CD4-positive, alpha-beta T cell treated with Interleukin-1 beta for 1 hour (primary cell): ENCODE results near the gene PLPPR4.
"Not testable (repeated sequence)": the region's sequence is repeated elsewhere in the genome, so short reads cannot be mapped to it uniquely, and the experiment has no call there.

Experiments
- DNase-seq, 2 donors: peaks; one replicate each; pipeline ENCODE4 v3.0.0-alpha.2; 2020 to 2022

The PLPPR4 gene

DNA sequence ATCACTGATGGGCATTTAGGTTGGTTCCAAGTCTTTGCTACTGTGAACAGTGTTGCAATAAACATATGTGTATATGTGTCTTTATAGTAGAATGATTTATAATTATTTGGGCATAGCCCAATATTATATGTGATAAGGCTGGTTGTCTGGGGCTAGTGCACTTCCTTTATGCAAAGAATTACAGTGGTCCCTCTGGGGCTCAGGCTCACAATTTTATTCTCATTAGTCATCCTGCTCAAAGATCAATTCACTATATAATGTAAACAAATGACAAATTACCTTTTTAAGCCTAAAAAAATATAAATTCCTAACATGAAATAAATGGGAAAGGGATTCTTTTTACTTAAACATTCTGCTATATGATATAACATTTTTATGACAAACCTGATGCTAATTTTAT is 5.0 kb downstream of the PLPPR4 start:
- no peak for DNase-seq

GRCh38 chr1:99270646-99271045 is 6.4 kb downstream of the PLPPR4 start:
- DNase-seq = no peak

- no peak for DNase-seq
Measured at GRCh38 chr1:99271249-99271648, 7.0 kb downstream of the PLPPR4 start.

DNA sequence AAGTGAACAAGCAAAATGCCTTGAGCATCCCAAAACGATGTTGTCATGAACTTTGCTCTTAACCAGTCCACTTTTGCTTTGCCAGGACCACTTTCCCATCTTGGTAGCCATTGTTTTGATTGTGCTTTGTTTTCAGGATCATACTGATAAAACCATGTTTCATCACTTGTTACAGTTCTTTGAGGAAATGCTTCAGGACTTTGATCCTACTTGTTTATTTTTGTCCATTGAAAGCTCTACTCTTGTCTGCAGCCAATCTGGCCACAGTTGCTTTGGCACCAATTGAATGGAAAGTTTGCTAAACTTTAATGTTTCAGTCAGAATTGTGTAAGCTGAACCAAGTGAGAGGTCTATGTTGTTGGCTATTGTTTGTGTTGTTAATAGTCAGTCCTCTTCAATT is 12.8 kb downstream of the PLPPR4 start:
- DNase-seq = no peak

DNA sequence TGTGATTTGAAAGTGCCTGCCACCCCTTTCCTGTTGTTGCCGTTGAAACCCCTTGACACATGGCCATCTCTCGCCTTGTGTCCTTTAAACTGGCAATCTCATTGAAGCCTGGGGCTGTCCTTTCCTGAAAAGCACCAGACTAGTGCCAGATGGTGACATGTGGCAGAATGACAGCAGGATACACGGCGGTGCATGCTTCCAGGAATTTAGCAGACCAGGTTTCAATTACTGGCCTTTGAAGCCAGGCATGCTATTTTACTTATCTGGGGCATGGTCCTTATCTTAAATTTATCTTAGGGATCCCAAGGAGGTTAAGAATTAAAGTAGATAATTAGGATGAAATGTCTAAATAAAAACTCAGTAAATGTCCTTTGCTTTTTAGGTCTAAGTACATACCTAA is 15.2 kb downstream of the PLPPR4 start:
- DNase-seq = no peak

- no peak for DNase-seq
Measured at GRCh38 chr1:99281105-99281504, 16.8 kb downstream of the PLPPR4 start.

- DNase-seq = no peak
Measured at GRCh38 chr1:99282536-99282935, 18.2 kb downstream of the PLPPR4 start.

DNA sequence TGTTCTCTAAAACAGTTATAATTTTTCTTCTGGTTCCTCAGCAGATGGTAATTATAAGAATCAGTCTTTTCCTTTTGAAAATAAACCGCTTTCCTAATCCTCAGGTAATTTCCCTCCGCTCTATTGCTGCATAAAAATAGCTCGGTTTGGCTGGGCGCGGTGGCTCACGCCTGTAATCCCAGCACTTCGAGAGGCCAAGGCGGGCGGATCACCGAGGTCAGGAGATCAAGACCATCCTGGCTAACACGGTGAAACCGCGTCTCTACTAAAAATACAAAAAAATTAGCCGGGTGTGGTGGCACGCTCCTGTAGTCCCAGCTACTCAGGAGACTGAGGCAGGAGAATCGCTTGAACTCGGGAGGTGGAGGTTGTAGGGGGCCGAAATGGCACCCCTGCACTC is 19.2 kb downstream of the PLPPR4 start:
- not testable (repeated sequence) for DNase-seq

GRCh38 chr1:99292886-99293285 is 28.6 kb downstream of the PLPPR4 start:
- DNase-seq = no peak

- no peak for DNase-seq
Measured at GRCh38 chr1:99297923-99298322, 33.6 kb downstream of the PLPPR4 start.

DNA sequence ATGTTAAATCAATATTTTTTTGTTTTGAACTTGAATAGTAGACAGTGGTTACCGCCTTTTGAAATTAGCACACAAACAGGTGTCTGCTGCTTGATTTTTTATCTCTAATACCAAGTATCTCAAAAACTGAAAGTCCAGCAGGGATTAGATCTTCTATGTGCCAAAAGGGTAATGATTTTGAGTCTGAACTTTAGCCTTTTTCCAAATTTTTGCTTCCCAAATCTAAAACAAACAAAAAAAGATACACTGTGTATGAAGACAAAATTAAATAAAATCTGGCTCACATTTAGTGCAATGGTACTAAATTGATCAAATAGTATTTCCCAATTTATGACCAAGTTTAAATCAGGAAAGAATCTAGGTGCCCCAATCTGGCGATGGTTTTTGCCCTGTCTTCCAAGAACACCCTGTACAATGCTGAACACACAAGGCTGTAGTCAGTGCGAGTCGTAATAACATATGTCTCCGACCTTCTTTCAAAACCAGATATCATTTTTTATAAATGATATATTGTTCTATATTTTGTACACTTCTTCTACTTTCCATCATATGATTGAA is 40.5 kb downstream of the PLPPR4 start:
- no peak for DNase-seq

DNA sequence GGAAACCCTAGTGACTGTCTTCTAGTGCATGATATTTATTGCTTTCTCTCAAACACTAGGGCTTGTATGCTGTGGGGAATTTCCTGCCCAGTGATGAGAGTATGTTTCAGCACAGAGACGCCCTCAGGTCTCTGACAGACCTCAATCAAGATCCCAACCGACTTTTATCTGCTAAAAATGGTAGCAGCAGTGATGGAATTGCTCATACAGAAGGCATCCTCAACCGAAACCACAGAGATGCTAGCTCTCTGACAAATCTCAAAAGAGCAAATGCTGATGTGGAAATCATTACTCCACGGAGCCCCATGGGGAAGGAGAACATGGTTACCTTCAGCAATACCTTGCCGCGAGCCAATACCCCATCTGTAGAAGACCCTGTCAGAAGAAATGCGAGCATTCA is 41.3 kb downstream of the PLPPR4 start:
- no peak for DNase-seq

DNA sequence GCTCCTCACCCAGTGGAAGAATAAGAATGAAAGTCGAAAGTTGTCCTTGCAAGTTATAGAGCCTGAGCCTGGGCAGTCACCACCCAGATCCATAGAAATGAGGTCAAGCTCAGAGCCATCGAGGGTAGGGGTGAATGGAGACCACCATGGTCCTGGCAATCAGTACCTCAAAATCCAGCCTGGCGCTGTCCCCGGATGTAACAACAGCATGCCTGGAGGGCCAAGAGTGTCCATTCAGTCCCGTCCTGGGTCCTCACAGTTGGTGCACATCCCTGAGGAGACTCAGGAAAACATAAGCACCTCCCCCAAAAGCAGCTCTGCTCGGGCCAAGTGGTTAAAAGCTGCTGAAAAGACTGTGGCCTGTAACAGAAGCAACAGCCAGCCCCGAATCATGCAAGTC is 41.8 kb downstream of the PLPPR4 start:
- DNase-seq = no peak

- no peak for DNase-seq
Measured at GRCh38 chr1:99306644-99307043, 42.4 kb downstream of the PLPPR4 start.

DNA sequence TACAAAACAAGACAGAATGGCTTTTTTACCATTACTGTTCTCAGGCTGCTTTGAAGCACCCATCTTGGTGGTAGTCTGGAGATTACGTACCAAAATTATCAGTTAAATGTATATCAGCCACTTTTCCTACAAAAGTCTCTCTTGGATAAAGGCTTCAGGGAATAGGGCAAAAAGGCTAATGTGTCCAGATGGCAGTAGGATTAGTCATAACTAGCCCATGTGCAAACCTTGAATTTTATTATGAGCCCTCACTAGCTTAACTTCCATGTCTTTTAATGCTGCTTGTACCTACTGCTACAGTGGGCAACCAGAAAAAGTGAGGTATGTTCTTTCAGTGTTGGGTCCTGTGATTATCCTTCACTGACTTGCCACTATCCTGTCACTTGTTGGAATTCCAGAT is 51.0 kb downstream of the PLPPR4 start:
- no peak for DNase-seq

DNA sequence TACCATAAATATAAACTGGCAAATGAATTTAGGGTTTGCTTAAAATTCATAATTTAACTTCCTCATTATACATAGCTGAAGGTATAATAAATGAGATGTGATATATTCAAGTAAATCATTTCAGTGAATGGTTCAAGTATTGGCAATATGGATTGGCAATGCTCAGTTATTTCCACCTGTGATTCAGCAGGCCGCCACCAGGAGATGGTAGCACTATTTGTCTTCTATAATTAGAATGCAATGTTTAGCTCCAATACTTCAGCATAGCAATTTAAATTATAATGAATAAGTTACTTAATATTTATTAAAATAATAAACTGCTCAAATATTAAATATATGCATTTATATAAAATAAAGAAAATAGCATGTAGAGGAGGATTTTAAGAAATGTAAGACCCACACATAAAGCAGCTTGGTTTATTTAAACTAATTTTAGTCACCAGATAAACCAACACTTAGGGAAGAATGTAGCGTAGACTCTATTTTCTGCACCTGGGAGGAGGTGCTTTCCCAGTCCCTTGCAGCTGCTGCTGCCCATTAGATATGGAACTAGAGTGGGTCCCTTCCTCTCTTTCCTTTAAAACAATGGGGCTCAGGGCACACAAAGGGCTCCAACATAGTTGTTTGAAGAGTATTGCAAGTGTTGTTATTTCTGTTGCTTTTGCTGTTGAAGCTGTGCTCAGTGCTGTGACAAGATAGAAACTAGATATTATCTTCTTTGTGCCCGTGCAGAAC is 62.1 kb downstream of the PLPPR4 start:
- DNase-seq = no peak

DNA sequence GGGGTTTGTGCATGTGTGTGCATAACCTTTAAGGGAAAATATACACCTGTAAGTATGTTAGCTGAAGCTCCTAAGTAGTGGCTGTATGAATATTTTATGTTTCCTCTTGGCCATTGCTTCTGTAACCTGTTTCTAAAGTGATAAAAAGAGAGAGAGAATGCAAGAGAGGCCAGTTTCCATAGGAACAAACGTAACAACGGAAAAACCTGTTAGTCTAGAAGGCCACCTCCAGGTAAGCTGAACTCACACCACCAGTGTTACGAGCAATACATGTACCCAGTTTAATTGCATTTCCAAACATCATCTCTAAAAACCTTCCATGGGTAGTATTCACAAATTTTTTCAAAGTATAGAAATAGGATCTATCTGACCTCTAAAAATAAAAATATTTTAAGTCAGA is 63.1 kb downstream of the PLPPR4 start:
- no peak for DNase-seq

- DNase-seq = no peak
Measured at GRCh38 chr1:99328171-99328570, 63.9 kb downstream of the PLPPR4 start.

- no peak for DNase-seq
Measured at GRCh38 chr1:99331083-99331482, 66.8 kb downstream of the PLPPR4 start.

GRCh38 chr1:99331636-99332035 is 67.3 kb downstream of the PLPPR4 start:
- DNase-seq = no peak

DNA sequence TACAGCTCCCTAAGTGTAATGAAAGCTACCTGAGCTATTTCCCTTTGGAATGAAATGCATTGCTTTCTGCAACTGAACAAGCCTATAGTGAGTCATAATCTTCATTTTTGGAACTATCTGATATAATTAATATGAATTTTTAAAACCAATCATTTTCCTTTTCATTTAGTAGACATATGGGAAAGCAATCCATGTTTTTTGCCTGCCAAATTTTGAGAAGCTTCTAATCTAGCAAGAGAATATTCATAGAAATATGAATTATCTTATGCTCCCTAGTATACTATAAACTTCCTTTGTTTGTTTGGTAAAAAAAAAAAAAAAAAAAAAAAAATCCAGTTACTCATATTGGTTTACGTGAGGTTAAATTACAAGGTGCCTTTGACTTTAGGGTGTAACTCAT is 68.3 kb downstream of the PLPPR4 start:
- no peak for DNase-seq

DNA sequence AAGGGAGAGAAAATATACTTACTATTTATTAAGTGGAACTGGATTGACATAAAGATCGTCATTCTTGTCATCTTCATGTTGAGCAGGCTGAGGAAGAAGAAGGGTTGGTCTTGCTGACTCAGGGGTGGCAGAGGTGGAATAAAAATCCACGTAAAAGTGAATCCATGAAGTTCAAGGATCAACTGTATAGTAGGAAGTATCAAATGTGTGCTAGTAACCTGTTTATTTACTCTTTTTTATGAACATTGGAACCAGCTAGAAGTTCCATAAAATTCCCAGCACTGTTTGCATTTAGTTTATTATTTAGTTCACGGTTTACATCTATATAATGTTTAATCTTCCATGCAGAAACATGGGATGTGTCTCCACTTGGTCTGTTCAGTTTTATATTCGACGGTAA is 70.7 kb downstream of the PLPPR4 start:
- no peak for DNase-seq

- no peak for DNase-seq
Measured at GRCh38 chr1:99347041-99347684, 82.9 kb downstream of the PLPPR4 start.

DNA sequence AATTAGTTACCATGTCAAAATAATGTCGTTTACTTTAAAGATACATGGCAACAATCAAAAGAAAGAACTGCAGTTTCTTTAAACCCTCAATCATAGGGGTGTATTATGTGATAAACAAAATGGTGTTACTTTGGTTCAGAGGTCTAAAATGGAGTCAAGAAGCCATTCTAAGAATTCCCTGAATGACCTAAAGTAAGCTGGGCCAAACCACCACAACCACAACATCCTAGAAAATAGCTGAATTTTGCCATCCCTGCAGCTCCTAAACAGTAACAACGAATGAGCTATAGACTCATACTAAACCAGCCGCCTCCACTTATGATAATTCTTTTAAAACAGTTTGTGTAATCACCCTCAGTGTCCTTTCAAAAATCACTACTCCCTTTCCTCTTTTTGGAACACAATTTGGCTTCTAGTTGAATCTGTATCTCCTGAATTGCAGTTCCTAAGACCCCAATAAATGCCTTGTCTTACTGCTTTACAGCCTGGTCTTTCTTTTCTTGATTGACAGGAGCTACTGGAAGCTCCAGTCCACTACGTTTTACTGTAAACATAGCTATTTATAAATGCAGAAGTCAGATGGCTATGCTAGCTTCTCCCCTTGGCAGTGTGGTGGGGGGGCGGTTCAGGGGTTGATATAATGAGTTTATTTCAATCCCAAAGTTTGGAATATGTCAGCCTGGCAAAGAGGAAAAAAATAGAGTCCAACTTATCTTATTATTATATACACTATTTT is 84.3 kb downstream of the PLPPR4 start:
- no peak for DNase-seq
